HCT116 (cell line): ENCODE results near the gene SETD2. TPM values are rescaled to one million over a fixed set of nuclear protein-coding genes. Genes with fewer than 3 reads are reported as not detected.

ENCODE experiments used
- ATAC-seq: fragments of 200-7000 bp; cut with Tn5 transposase; 2 replicates; pipeline ENCODE4 v1.9.1; 2020; ENCODE audit warnings: mild to moderate bottlenecking, moderate library complexity
- BruUV-seq: library from RNA; stranded (reverse); fragments of 400-500 nt; replicated peaks from 2 replicates; lab custom pipeline; 2021; lab: Mats Ljungman, UMichigan
- CTCF ChIA-PET: fragments of 300-600 bp; sonication (Branson Sonifier 250); formaldehyde crosslinking; loops from one replicate; lab custom pipeline; 2021; ENCODE audit warnings: antibody characterized with exemption; lab: Charles Lee
- POLR2A ChIA-PET: fragments of 300-600, 350-600 bp; sonication (Branson Sonifier 250); formaldehyde crosslinking; loops from one replicate; lab custom pipeline; 2021; ENCODE audit warnings: antibody characterized with exemption; lab: Charles Lee
- RAD21 ChIA-PET, 2 experiments: fragments of 300-600 bp; sonication (Branson Sonifier 250); formaldehyde crosslinking; loops; one replicate each; lab custom pipeline; 2023; ENCODE audit warnings: low total read pairs in 2 of 2; ENCODE audit not compliant: uncharacterized antibody in 2 of 2, unreplicated experiment in 2 of 2, low non-redundant PET in 1 of 2; lab: Charles Lee
- DNase-seq: peaks from one replicate; pipeline ENCODE4 v3.0.0-alpha.2; 2010; ENCODE audit warnings: low read depth, low spot score
- H2AFZ ChIP-seq: fragments of 200-600 bp; shearing (Covaris generic), sonication (generic); 2 replicates; pipeline ENCODE4 v1.6.1; 2017; ENCODE audit warnings: low read depth, mixed run types, mixed read lengths, antibody characterized with exemption, low read length; ENCODE audit not compliant: poor library complexity, severe bottlenecking
- H3K27ac ChIP-seq: 2 replicates; pipeline ENCODE4 v1.5.1; 2012; ENCODE audit warnings: low read depth, low read length
- H3K27me3 ChIP-seq: fragments of 200-600 bp; sonication (generic); 2 replicates; pipeline ENCODE4 v1.6.1; 2016; ENCODE audit warnings: mixed run types, low read length, mixed read lengths; ENCODE audit not compliant: insufficient read depth
- H3K36me3 ChIP-seq, 2 experiments: fragments of 200-500 bp in 1 of 2; fragments of 200-600 bp in 1 of 2; sonication (Bioruptor generic) in 1 of 2; sonication (generic) in 1 of 2; 2 replicates each; pipeline versions ENCODE4 v1.5.1 to v1.6.1; 2014 to 2016; ENCODE audit warnings: low read length in 2 of 2, inconsistent platforms in 1 of 2, mixed read lengths in 1 of 2, mixed run types in 1 of 2; ENCODE audit not compliant: insufficient read depth in 2 of 2, control insufficient read depth in 1 of 2
- H3K4me1 ChIP-seq, 2 experiments: fragments of 200-600 bp in 1 of 2; sonication (generic) in 1 of 2; 2 replicates each; pipeline versions ENCODE4 v1.5.1 to v1.6.1; 2012 to 2017; ENCODE audit warnings: low read length in 2 of 2, inconsistent platforms in 1 of 2, mild to moderate bottlenecking in 1 of 2, mixed read lengths in 1 of 2, mixed run types in 1 of 2, moderate library complexity in 1 of 2; ENCODE audit not compliant: insufficient read depth in 2 of 2, control insufficient read depth in 1 of 2
- H3K4me2 ChIP-seq: fragments of 200-600 bp; sonication (generic); 2 replicates; pipeline ENCODE4 v1.6.1; 2017; ENCODE audit warnings: mixed run types, low read length, mixed read lengths
- H3K4me3 ChIP-seq, 2 experiments: fragments of 200-600 bp in 1 of 2; sonication (generic) in 1 of 2; replicated peaks in 1 of 2; 2 replicates each; pipeline ENCODE4 v1.5.1; 2011 to 2016; ENCODE audit warnings: low read length in 2 of 2, control low read depth in 1 of 2, low read depth in 1 of 2, mild to moderate bottlenecking in 1 of 2, mixed read lengths in 1 of 2, mixed run types in 1 of 2
- H3K79me2 ChIP-seq: fragments of 200-600 bp; sonication (generic); 2 replicates; pipeline ENCODE4 v1.6.1; 2017; ENCODE audit warnings: mild to moderate bottlenecking, mixed run types, low read length, moderate library complexity, mixed read lengths; ENCODE audit not compliant: insufficient read depth
- H3K9ac ChIP-seq: fragments of 200-600 bp; sonication (generic); 2 replicates; pipeline ENCODE4 v1.6.1; 2016; ENCODE audit warnings: low read length, mixed read lengths
- H3K9me2 ChIP-seq: fragments of 200-600 bp; sonication (generic), shearing (Covaris generic); 2 replicates; pipeline ENCODE4 v1.6.1; 2017; ENCODE audit warnings: mixed run types, mild to moderate bottlenecking, moderate library complexity; ENCODE audit not compliant: insufficient read depth
- H3K9me3 ChIP-seq, 2 experiments: fragments of 200-500 bp in 1 of 2; fragments of 200-600 bp in 1 of 2; sonication (Bioruptor generic) in 1 of 2; sonication (generic) in 1 of 2; 2 replicates each; pipeline ENCODE4 v1.6.1; 2014 to 2017; ENCODE audit warnings: low read length in 2 of 2, mixed read lengths in 2 of 2, inconsistent platforms in 1 of 2, low read depth in 1 of 2, mild to moderate bottlenecking in 1 of 2, mixed run types in 1 of 2, moderate library complexity in 1 of 2; ENCODE audit not compliant: control insufficient read depth in 1 of 2, insufficient read depth in 1 of 2
- H4K20me1 ChIP-seq: fragments of 200-600 bp; sonication (generic), shearing (Covaris generic); 2 replicates; pipeline ENCODE4 v1.6.1; 2017; ENCODE audit warnings: mixed run types, mild to moderate bottlenecking, moderate library complexity; ENCODE audit not compliant: insufficient read depth
- ATF3 ChIP-seq: IDR thresholded peaks from 2 replicates; pipeline ENCODE4 v1.6.1; 2012
- CBX3 ChIP-seq: IDR thresholded peaks from 2 replicates; pipeline ENCODE4 v1.6.1; 2012; ENCODE audit warnings: low read depth
- CEBPB ChIP-seq: IDR thresholded peaks from 2 replicates; pipeline ENCODE4 v1.6.1; 2012; ENCODE audit warnings: low read depth
- EGR1 ChIP-seq: IDR thresholded peaks from 2 replicates; pipeline ENCODE4 v1.6.1; 2012; ENCODE audit warnings: low read depth
- ELF1 ChIP-seq: IDR thresholded peaks from 2 replicates; pipeline ENCODE4 v1.6.1; 2012; ENCODE audit warnings: low read depth, borderline replicate concordance
- EZH2phosphoT487 ChIP-seq: fragments of 200-600 bp; IDR thresholded peaks from 2 replicates; pipeline ENCODE4 v1.6.1; 2018; ENCODE audit warnings: antibody characterized with exemption, borderline replicate concordance
- FOSL1 ChIP-seq: IDR thresholded peaks from 2 replicates; pipeline ENCODE4 v1.6.1; 2012; ENCODE audit warnings: low read depth
- JUND ChIP-seq: IDR thresholded peaks from 2 replicates; pipeline ENCODE4 v1.6.1; 2012
- POLR2A ChIP-seq: IDR thresholded peaks from 2 replicates; pipeline ENCODE4 v1.7.0; 2011; ENCODE audit warnings: borderline replicate concordance; ENCODE audit not compliant: insufficient read depth, insufficient read length; ENCODE audit errors: extremely low read depth
- RAD21 ChIP-seq: IDR thresholded peaks from 2 replicates; pipeline ENCODE4 v1.6.1; 2012; ENCODE audit warnings: low read depth, mild to moderate bottlenecking
- SIN3A ChIP-seq: IDR thresholded peaks from 2 replicates; pipeline ENCODE4 v1.6.1; 2012; ENCODE audit warnings: low read depth
- ZBTB33 ChIP-seq: IDR thresholded peaks from 2 replicates; pipeline ENCODE4 v1.6.1; 2011; ENCODE audit warnings: mild to moderate bottlenecking, low read length, moderate library complexity; ENCODE audit not compliant: insufficient replicate concordance; ENCODE audit errors: extremely low read depth
- ZFX ChIP-seq: fragments of 450-650 bp; IDR thresholded peaks from 2 replicates; pipeline ENCODE4 v1.6.1; 2017
- ZNF274 ChIP-seq: fragments of 200-500 bp; sonication (Bioruptor generic); IDR thresholded peaks from 2 replicates; pipeline ENCODE4 v1.6.1; 2014; ENCODE audit warnings: mild to moderate bottlenecking, low read depth, low read length, inconsistent platforms
- intact Hi-C: fragments of 100-400 bp; cut with micrococcal nuclease; formaldehyde crosslinking; loops from 2 replicates; pipeline ENCODE4 v1.10.0; 2022
- total RNA-seq: library from RNA; stranded (reverse); gene quantifications from one replicate; pipeline ENCODE4 v1.2.1, GENCODE V29; 2021; ENCODE audit not compliant: unreplicated experiment
- TF ChIP-seq, protein P1 (sequence below): IDR thresholded peaks from 2 replicates; pipeline ENCODE4 v1.6.1; 2012
- TF ChIP-seq, protein P2 (sequence below): IDR thresholded peaks from 2 replicates; pipeline ENCODE4 v1.6.1; 2012; ENCODE audit warnings: low read depth

SETD2 gene
- total RNA-seq, 1 experiment from 2014 or later, result 33.0 TPM

GRCh38 chr3:47082519-47082918, 81.4 kb downstream of the SETD2 start:
- H2AFZ ChIP-seq, result no peak overlapping the region
- TF ChIP-seq RAD21 (no peak), ELF1 (no peak), JUND (no peak), FOSL1 (no peak), ZBTB33 (no peak), CEBPB (no peak), ZNF274 (no peak), SIN3A (no peak), EZH2phosphoT487 (no peak), CBX3 (no peak), POLR2A (no peak), ATF3 (no peak), EGR1 (no peak), ZFX (no peak)
- TF ChIP-seq, protein P1, sequence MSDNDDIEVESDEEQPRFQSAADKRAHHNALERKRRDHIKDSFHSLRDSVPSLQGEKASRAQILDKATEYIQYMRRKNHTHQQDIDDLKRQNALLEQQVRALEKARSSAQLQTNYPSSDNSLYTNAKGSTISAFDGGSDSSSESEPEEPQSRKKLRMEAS, result no peak
- TF ChIP-seq, protein P2, sequence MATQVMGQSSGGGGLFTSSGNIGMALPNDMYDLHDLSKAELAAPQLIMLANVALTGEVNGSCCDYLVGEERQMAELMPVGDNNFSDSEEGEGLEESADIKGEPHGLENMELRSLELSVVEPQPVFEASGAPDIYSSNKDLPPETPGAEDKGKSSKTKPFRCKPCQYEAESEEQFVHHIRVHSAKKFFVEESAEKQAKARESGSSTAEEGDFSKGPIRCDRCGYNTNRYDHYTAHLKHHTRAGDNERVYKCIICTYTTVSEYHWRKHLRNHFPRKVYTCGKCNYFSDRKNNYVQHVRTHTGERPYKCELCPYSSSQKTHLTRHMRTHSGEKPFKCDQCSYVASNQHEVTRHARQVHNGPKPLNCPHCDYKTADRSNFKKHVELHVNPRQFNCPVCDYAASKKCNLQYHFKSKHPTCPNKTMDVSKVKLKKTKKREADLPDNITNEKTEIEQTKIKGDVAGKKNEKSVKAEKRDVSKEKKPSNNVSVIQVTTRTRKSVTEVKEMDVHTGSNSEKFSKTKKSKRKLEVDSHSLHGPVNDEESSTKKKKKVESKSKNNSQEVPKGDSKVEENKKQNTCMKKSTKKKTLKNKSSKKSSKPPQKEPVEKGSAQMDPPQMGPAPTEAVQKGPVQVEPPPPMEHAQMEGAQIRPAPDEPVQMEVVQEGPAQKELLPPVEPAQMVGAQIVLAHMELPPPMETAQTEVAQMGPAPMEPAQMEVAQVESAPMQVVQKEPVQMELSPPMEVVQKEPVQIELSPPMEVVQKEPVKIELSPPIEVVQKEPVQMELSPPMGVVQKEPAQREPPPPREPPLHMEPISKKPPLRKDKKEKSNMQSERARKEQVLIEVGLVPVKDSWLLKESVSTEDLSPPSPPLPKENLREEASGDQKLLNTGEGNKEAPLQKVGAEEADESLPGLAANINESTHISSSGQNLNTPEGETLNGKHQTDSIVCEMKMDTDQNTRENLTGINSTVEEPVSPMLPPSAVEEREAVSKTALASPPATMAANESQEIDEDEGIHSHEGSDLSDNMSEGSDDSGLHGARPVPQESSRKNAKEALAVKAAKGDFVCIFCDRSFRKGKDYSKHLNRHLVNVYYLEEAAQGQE, result no peak
- ATAC-seq, result no peak
- H3K4me1 ChIP-seq, result no peaks in the 10 kb centered on the region
- no peak overlapping the region for H3K4me3 ChIP-seq
- peaks cover 10 to 18% of the 10 kb centered on the region in 2 experiments; a peak in 3 of 4 replicates for H3K36me3 ChIP-seq
- POLR2A ChIA-PET, result no interaction called here
- DNase-seq, result no peak
- H3K4me2 ChIP-seq, result no peak overlapping the region
- CTCF ChIA-PET, result no interaction called here
- H3K27ac ChIP-seq, result no peak overlapping the region
- no TSS peak for BruUV-seq
- intact Hi-C loops, result no loop called here
- peaks cover 4% of the 10 kb centered on the region for H4K20me1 ChIP-seq
- RAD21 ChIA-PET, result no interaction called here
- H3K79me2 ChIP-seq, result peaks cover 22% of the 10 kb centered on the region
- H3K9ac ChIP-seq, result no peak overlapping the region
- H3K9me3 ChIP-seq, result no peaks in the 10 kb centered on the region
- no peaks in the 10 kb centered on the region for H3K27me3 ChIP-seq
- H3K9me2 ChIP-seq, result no peaks in the 10 kb centered on the region
